ENCODE results near the gene ODC1.

- TF ChIP-seq CTCF (optimal IDR thresholded peaks at IDR 0.05 in 1 of 3, IDR thresholded peaks at IDR 0.05 in 1 of 3, conservative IDR thresholded peaks at IDR 0.05 in 1 of 3; ENCODE audit: extremely low read depth in 1 of 3, insufficient read depth in 2 of 3, low read length in 3 of 3) (no peak), EZH2 (IDR thresholded peaks at IDR 0.05; ENCODE audit: low read length) (no peak)
Observed at GRCh38 chr2:10447300-10447894, 730 bp downstream of the ODC1 start.
